ENCODE data around the gene FBXL7.

The FBXL7 gene

GRCh38 chr5:15707631-15708030, 207.7 kb downstream of the FBXL7 start:
- no peaks in the 10 kb centered on the region for H3K4me1 ChIP-seq (ENCODE audit: insufficient read depth, low read length)
- no peak overlapping the region for H3K9ac ChIP-seq (ENCODE audit: low read depth, low read length)
- peaks cover 3% of the 10 kb centered on the region for H3K9me3 ChIP-seq (ENCODE audit: insufficient read depth, low read length, severe bottlenecking)
- ATAC-seq (ENCODE audit: insufficient read depth, low read depth) (no peak), DNase-seq (no peak)
- no peak for TF ChIP-seq CTCF (IDR thresholded peaks at IDR 0.05; ENCODE audit: borderline replicate concordance, extremely low read depth, low read length, poor library complexity, severe bottlenecking)
- no peak for TF ChIP-seq EZH2 (IDR thresholded peaks at IDR 0.05; ENCODE audit: borderline replicate concordance, low read depth, low read length, severe bottlenecking)
- no peaks in the 10 kb centered on the region for H3K36me3 ChIP-seq (ENCODE audit: insufficient read depth, low read length)
- no peak overlapping the region for H3K27ac ChIP-seq (ENCODE audit: low read length)
- peaks cover 5% of the 10 kb centered on the region; the same call in 1 of the 2 replicates for H3K79me2 ChIP-seq (ENCODE audit: insufficient read depth, low read length)
- no peaks in the 10 kb centered on the region for H3K27me3 ChIP-seq (ENCODE audit: insufficient read depth, low read length, poor library complexity)
- no peak overlapping the region for H3K4me3 ChIP-seq (ENCODE audit: low read depth in 1 of 2, low read length in 2 of 2)
- H3K4me2 ChIP-seq (ENCODE audit: insufficient read depth, low read length): no peak overlapping the region
- H2AFZ ChIP-seq (ENCODE audit: low read depth, low read length): no peak overlapping the region
- no peaks in the 10 kb centered on the region for H4K20me1 ChIP-seq (ENCODE audit: insufficient read depth, low read length)

GRCh38 chr5:15711892-15712291, 211.9 kb downstream of the FBXL7 start:
- Histone ChIP-seq H3K9ac (ENCODE audit: low read depth, low read length) (no peak overlapping the region), H4K20me1 (ENCODE audit: insufficient read depth, low read length) (no peaks in the 10 kb centered on the region), H3K4me3 (ENCODE audit: low read depth in 1 of 2, low read length in 2 of 2) (no peak overlapping the region), H3K36me3 (ENCODE audit: insufficient read depth, low read length) (no peaks in the 10 kb centered on the region), H3K9me3 (ENCODE audit: insufficient read depth, low read length, severe bottlenecking) (peaks cover 3% of the 10 kb centered on the region), H3K27ac (ENCODE audit: low read length) (no peak overlapping the region), H3K4me1 (ENCODE audit: insufficient read depth, low read length) (no peaks in the 10 kb centered on the region), H3K4me2 (ENCODE audit: insufficient read depth, low read length) (no peak overlapping the region), H2AFZ (ENCODE audit: low read depth, low read length) (no peak overlapping the region), H3K79me2 (ENCODE audit: insufficient read depth, low read length) (0 out of 2 replicates have a peak, but pooled peaks cover 5% of the 10 kb centered on the region), H3K27me3 (ENCODE audit: insufficient read depth, low read length, poor library complexity) (no peaks in the 10 kb centered on the region)
- no peak for TF ChIP-seq EZH2 (IDR thresholded peaks at IDR 0.05; ENCODE audit: borderline replicate concordance, low read depth, low read length, severe bottlenecking)
- TF ChIP-seq CTCF (IDR thresholded peaks at IDR 0.05; ENCODE audit: borderline replicate concordance, extremely low read depth, low read length, poor library complexity, severe bottlenecking): no peak
- ATAC-seq (ENCODE audit: insufficient read depth, low read depth) (no peak), DNase-seq (no peak)

- Histone ChIP-seq H3K36me3 (ENCODE audit: insufficient read depth, low read length) (no peaks in the 10 kb centered on the region), H3K4me2 (ENCODE audit: insufficient read depth, low read length) (no peak overlapping the region), H3K27me3 (ENCODE audit: insufficient read depth, low read length, poor library complexity) (no peaks in the 10 kb centered on the region), H3K79me2 (ENCODE audit: insufficient read depth, low read length) (no peaks in the 10 kb centered on the region), H3K9me3 (ENCODE audit: insufficient read depth, low read length, severe bottlenecking) (no peaks in the 10 kb centered on the region), H2AFZ (ENCODE audit: low read depth, low read length) (no peak overlapping the region), H3K4me1 (ENCODE audit: insufficient read depth, low read length) (no peaks in the 10 kb centered on the region), H3K9ac (ENCODE audit: low read depth, low read length) (no peak overlapping the region), H3K4me3 (ENCODE audit: low read depth in 1 of 2, low read length in 2 of 2) (no peak overlapping the region), H4K20me1 (ENCODE audit: insufficient read depth, low read length) (no peaks in the 10 kb centered on the region), H3K27ac (ENCODE audit: low read length) (no peak overlapping the region)
- no peak for DNase-seq
- no peak for ATAC-seq (ENCODE audit: insufficient read depth, low read depth)
- TF ChIP-seq CTCF (IDR thresholded peaks at IDR 0.05; ENCODE audit: borderline replicate concordance, extremely low read depth, low read length, poor library complexity, severe bottlenecking) (no peak), EZH2 (IDR thresholded peaks at IDR 0.05; ENCODE audit: borderline replicate concordance, low read depth, low read length, severe bottlenecking) (no peak)
These were observed 215.6 kb downstream of the FBXL7 start for GRCh38 chr5:15715535-15715934.

GRCh38 chr5:15715967-15716366, 216.0 kb downstream of the FBXL7 start:
- DNase-seq: no peak
- Histone ChIP-seq H4K20me1 (ENCODE audit: insufficient read depth, low read length) (no peaks in the 10 kb centered on the region), H3K36me3 (ENCODE audit: insufficient read depth, low read length) (no peaks in the 10 kb centered on the region), H3K4me2 (ENCODE audit: insufficient read depth, low read length) (no peak overlapping the region), H3K9me3 (ENCODE audit: insufficient read depth, low read length, severe bottlenecking) (no peaks in the 10 kb centered on the region), H3K4me1 (ENCODE audit: insufficient read depth, low read length) (no peaks in the 10 kb centered on the region), H3K27ac (ENCODE audit: low read length) (no peak overlapping the region), H3K79me2 (ENCODE audit: insufficient read depth, low read length) (no peaks in the 10 kb centered on the region), H3K4me3 (ENCODE audit: low read depth in 1 of 2, low read length in 2 of 2) (no peak overlapping the region), H2AFZ (ENCODE audit: low read depth, low read length) (no peak overlapping the region), H3K27me3 (ENCODE audit: insufficient read depth, low read length, poor library complexity) (no peaks in the 10 kb centered on the region), H3K9ac (ENCODE audit: low read depth, low read length) (no peak overlapping the region)
- ATAC-seq (ENCODE audit: insufficient read depth, low read depth): no peak
- no peak for TF ChIP-seq CTCF (IDR thresholded peaks at IDR 0.05; ENCODE audit: borderline replicate concordance, extremely low read depth, low read length, poor library complexity, severe bottlenecking)
- no peak for TF ChIP-seq EZH2 (IDR thresholded peaks at IDR 0.05; ENCODE audit: borderline replicate concordance, low read depth, low read length, severe bottlenecking)

Measured in DND-41 (cell line).